Gastroesophageal sphincter (tissue), 4 donors: ENCODE data around the gene INKA2. TPM values are rescaled to one million over a fixed set of nuclear protein-coding genes. Genes with fewer than 3 reads are reported as not detected.
A peak's percentile ranks its signal among the peaks of the same experiment; 100 is the strongest.

Experiments used
- ATAC-seq: fragments of 150-250 bp; one replicate; pipeline ENCODE4 v1.9.1; 2016; ENCODE audit warnings: mild to moderate bottlenecking, moderate library complexity
- H3K27ac ChIP-seq, 4 donors: fragments of 200-600 bp; sonication (generic) in 3 of 4; 1 replicate in 3 of 4; 2 replicates in 1 of 4; pipeline ENCODE4 v1.5.1; 2016 to 2019
- H3K27me3 ChIP-seq: fragments of 200-600 bp; sonication (generic); one replicate; pipeline ENCODE4 v1.5.1; 2019
- H3K36me3 ChIP-seq, 2 donors: fragments of 200-600 bp; sonication (generic); one replicate each; pipeline ENCODE4 v1.5.1; 2019; ENCODE audit warnings: control low read depth in 1 of 2
- H3K4me1 ChIP-seq, 3 donors: fragments of 200-600 bp; sonication (generic); 1 replicate in 2 of 3; 2 replicates in 1 of 3; pipeline ENCODE4 v1.5.1; 2016 to 2019; ENCODE audit warnings: control low read depth in 2 of 3
- H3K4me3 ChIP-seq, 2 donors: fragments of 200-600 bp; sonication (generic); one replicate each; pipeline ENCODE4 v1.5.1; 2019; ENCODE audit warnings: mild to moderate bottlenecking in 1 of 2, moderate library complexity in 1 of 2
- H3K9me3 ChIP-seq, 3 donors: fragments of 200-600 bp; sonication (generic); one replicate each; pipeline ENCODE4 v1.5.1; 2017 to 2019; ENCODE audit warnings: control low read depth in 2 of 3
- EP300 ChIP-seq: sonication (generic); formaldehyde crosslinking; IDR thresholded peaks from one replicate; pipeline ENCODE4 v1.6.1; 2017; ENCODE audit warnings: antibody characterized with exemption, mild to moderate bottlenecking
- POLR2A ChIP-seq, 2 donors: fragments of 450-650 bp; IDR thresholded peaks; one replicate each; pipeline ENCODE4 v1.6.1; 2017; ENCODE audit warnings: antibody characterized with exemption in 2 of 2, mild to moderate bottlenecking in 2 of 2, moderate library complexity in 1 of 2
- POLR2AphosphoS5 ChIP-seq: sonication (generic); formaldehyde crosslinking; IDR thresholded peaks from one replicate; pipeline ENCODE4 v1.6.1; 2017; ENCODE audit warnings: antibody characterized with exemption
- WGBS, 2 donors: methylation state at CpG; one replicate each; pipeline ENCODE4 v1.1.5; 2018; ENCODE audit warnings: low coverage in 1 of 2; 5-methylcytosine and 5-hydroxymethylcytosine counted together
- total RNA-seq, 4 donors: library from RNA; depleted of rRNA; stranded (reverse); fragments of >200 nt; gene quantifications; one replicate each; pipeline ENCODE4 v1.1.0, GENCODE V29; 2016
- TF ChIP-seq, protein P1 (sequence below), 4 experiments: fragments of 200-600 bp in 2 of 4; fragments of 450-650 bp in 2 of 4; sonication (generic) in 1 of 4; IDR thresholded peaks; one replicate each; pipeline ENCODE4 v1.5.1; 2017 to 2019; ENCODE audit warnings: antibody characterized with exemption in 4 of 4, mild to moderate bottlenecking in 2 of 4, moderate library complexity in 2 of 4

INKA2 gene
- total RNA-seq, 4 donors from 2014 or later = 7.2 to 12.8 (median 8.8) TPM

GRCh38 chr1:111747282-111747734, 8.1 kb upstream of the INKA2 start:
- 33 to 48% methylated on average over 3 of the region's 3 CpGs for WGBS, 2 donors
- no peak for ATAC-seq
- no peak overlapping the region for H3K4me3 ChIP-seq
- H3K27me3 ChIP-seq = no peaks in the 10 kb centered on the region
- no peak overlapping the region for H3K27ac ChIP-seq
- H3K4me1 ChIP-seq = peaks cover 0 to 28% (median 0%) of the 10 kb centered on the region in 3 donors
- no peak for TF ChIP-seq POLR2A (IDR thresholded peaks at IDR 0.05)
- TF ChIP-seq, protein P1, sequence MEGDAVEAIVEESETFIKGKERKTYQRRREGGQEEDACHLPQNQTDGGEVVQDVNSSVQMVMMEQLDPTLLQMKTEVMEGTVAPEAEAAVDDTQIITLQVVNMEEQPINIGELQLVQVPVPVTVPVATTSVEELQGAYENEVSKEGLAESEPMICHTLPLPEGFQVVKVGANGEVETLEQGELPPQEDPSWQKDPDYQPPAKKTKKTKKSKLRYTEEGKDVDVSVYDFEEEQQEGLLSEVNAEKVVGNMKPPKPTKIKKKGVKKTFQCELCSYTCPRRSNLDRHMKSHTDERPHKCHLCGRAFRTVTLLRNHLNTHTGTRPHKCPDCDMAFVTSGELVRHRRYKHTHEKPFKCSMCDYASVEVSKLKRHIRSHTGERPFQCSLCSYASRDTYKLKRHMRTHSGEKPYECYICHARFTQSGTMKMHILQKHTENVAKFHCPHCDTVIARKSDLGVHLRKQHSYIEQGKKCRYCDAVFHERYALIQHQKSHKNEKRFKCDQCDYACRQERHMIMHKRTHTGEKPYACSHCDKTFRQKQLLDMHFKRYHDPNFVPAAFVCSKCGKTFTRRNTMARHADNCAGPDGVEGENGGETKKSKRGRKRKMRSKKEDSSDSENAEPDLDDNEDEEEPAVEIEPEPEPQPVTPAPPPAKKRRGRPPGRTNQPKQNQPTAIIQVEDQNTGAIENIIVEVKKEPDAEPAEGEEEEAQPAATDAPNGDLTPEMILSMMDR (IDR thresholded peaks at IDR 0.05) = peak in 3 of 4 experiments; percentile 56 to 62 (median 58)
- no peaks in the 10 kb centered on the region for H3K36me3 ChIP-seq
- H3K9me3 ChIP-seq = no peaks in the 10 kb centered on the region

DNA sequence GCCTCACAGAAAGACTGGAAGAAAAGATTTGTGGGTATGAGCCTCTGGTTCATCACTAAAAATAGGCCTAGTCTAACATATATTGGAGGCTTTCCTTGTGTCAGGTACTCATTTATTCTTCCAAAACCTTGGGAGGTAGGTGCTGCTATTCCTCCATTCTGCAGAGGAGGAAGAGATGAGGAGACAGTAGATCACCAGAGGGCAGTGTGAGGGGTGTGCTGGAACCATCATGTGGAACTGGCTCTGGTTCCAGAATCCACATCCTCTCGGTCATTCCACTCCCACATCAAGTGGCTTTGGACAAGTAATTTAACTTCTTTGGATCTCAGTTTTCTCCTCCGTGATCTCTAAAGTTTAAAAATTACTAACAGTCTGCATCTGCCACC, 7.4 kb upstream of the INKA2 start:
- Histone ChIP-seq H3K27ac (no peak overlapping the region), H3K27me3 (no peaks in the 10 kb centered on the region), H3K36me3 (no peaks in the 10 kb centered on the region), H3K4me1 (peaks cover 0 to 28% (median 0%) of the 10 kb centered on the region in 3 donors), H3K9me3 (no peaks in the 10 kb centered on the region), H3K4me3 (no peak overlapping the region)
- TF ChIP-seq EP300 = no peak
- TF ChIP-seq POLR2AphosphoS5 = no peak
- TF ChIP-seq, protein P1 (IDR thresholded peaks at IDR 0.05) = no peak
- no peak for TF ChIP-seq POLR2A (IDR thresholded peaks at IDR 0.05)
- 80 to 100% methylated on average over 1 to 2 of the region's 2 CpGs for WGBS, 2 donors
- no peak for ATAC-seq

- H3K36me3 ChIP-seq = no peaks in the 10 kb centered on the region
- H3K27ac ChIP-seq = no peak overlapping the region
- H3K9me3 ChIP-seq = no peaks in the 10 kb centered on the region
- H3K4me1 ChIP-seq = peaks cover 0 to 24% (median 0%) of the 10 kb centered on the region in 3 donors
- 84 to 90% methylated on average over 6 to 7 of the region's 9 CpGs for WGBS, 2 donors
- no peak overlapping the region for H3K4me3 ChIP-seq
- H3K27me3 ChIP-seq = no peaks in the 10 kb centered on the region
- TF ChIP-seq POLR2AphosphoS5 = no peak
- TF ChIP-seq, protein P1 (IDR thresholded peaks at IDR 0.05) = no peak
- no peak for TF ChIP-seq EP300
- no peak for TF ChIP-seq POLR2A (IDR thresholded peaks at IDR 0.05)
- no peak for ATAC-seq
Measured at GRCh38 chr1:111745675-111746613, 6.7 kb upstream of the INKA2 start.

DNA sequence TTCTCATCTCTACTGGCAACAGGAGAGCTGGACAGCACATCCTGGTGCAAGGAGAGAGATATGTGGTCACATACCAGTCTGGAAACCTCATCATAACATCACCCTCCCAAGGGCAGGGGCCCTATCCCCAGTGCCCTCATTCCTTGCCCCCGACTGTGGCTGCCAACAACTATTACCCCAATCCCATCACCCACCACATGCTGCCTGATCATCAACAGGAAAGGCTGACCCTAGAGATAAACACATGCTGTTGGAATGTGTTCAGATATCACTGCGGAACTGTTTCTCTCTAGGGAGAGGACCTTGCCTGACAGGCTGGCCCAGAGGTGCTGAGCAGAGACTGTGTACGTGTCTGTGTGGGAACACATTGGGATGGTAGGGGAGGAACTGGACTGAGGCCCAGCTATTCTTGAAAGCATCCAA, 4.5 kb upstream of the INKA2 start:
- no peak for ATAC-seq
- H3K9me3 ChIP-seq = no peaks in the 10 kb centered on the region
- no peak overlapping the region for H3K4me3 ChIP-seq
- no peaks in the 10 kb centered on the region for H3K36me3 ChIP-seq
- H3K27ac ChIP-seq = no peak overlapping the region
- peaks cover 0 to 27% (median 0%) of the 10 kb centered on the region in 3 donors for H3K4me1 ChIP-seq
- no peak for TF ChIP-seq EP300
- no peak for TF ChIP-seq POLR2A (IDR thresholded peaks at IDR 0.05)
- TF ChIP-seq, protein P1 (IDR thresholded peaks at IDR 0.05) = no peak
- TF ChIP-seq POLR2AphosphoS5 = no peak
- H3K27me3 ChIP-seq = no peaks in the 10 kb centered on the region
- 40 to 78% methylated on average over 1 to 2 of the region's 3 CpGs for WGBS, 2 donors
